H9 (cell line): Measurements from ENCODE around the gene TEX19. TPM values are rescaled to one million over a fixed set of nuclear protein-coding genes. Genes with fewer than 3 reads are reported as not detected.

Source experiments
- DNase-seq: peaks from one replicate; pipeline ENCODE4 v3.0.0-alpha.2; 2017
- H2AFZ ChIP-seq: one replicate; pipeline ENCODE4 v1.6.1; 2013; ENCODE audit warnings: mild to moderate bottlenecking, low read length, control low read depth, moderate library complexity
- H2AK5ac ChIP-seq: 2 replicates; pipeline ENCODE4 v1.6.1; 2013; ENCODE audit warnings: low read length, control low read depth, mixed read lengths; ENCODE audit not compliant: insufficient read length
- H2BK120ac ChIP-seq: one replicate; pipeline ENCODE4 v1.6.1; 2013; ENCODE audit warnings: low read depth, mild to moderate bottlenecking, low read length, control low read depth, inconsistent platforms; ENCODE audit not compliant: poor library complexity, severe bottlenecking
- H2BK12ac ChIP-seq: 2 replicates; pipeline ENCODE4 v1.6.1; 2013; ENCODE audit warnings: low read length, control low read depth, mixed read lengths, low read depth; ENCODE audit not compliant: insufficient read length
- H2BK15ac ChIP-seq: 2 replicates; pipeline ENCODE4 v1.6.1; 2013; ENCODE audit warnings: low read depth, low read length, control low read depth
- H2BK20ac ChIP-seq: one replicate; pipeline ENCODE4 v1.6.1; 2013; ENCODE audit warnings: low read depth, mild to moderate bottlenecking, low read length, control low read depth, inconsistent platforms; ENCODE audit not compliant: poor library complexity, severe bottlenecking
- H2BK5ac ChIP-seq: 2 replicates; pipeline ENCODE4 v1.6.1; 2013; ENCODE audit warnings: low read length, control low read depth, mixed read lengths; ENCODE audit not compliant: insufficient read length
- H3K14ac ChIP-seq: 2 replicates; pipeline ENCODE4 v1.6.1; 2013; ENCODE audit warnings: low read length, control low read depth; ENCODE audit not compliant: insufficient read depth
- H3K18ac ChIP-seq: 2 replicates; pipeline ENCODE4 v1.6.1; 2013; ENCODE audit warnings: low read depth, mild to moderate bottlenecking, mixed read lengths, low read length, control low read depth; ENCODE audit not compliant: insufficient read length
- H3K23ac ChIP-seq: 2 replicates; pipeline ENCODE4 v1.6.1; 2013; ENCODE audit warnings: low read length, control low read depth, mixed read lengths, low read depth; ENCODE audit not compliant: insufficient read length
- H3K23me2 ChIP-seq: 2 replicates; pipeline ENCODE4 v1.6.1; 2013; ENCODE audit warnings: low read depth, mild to moderate bottlenecking, mixed read lengths, low read length, control low read depth; ENCODE audit not compliant: insufficient read length, poor library complexity, severe bottlenecking
- H3K27ac ChIP-seq: 2 replicates; pipeline ENCODE4 v1.5.1; 2013; ENCODE audit warnings: low read length, control low read depth, mixed read lengths, low read depth; ENCODE audit not compliant: insufficient read length
- H3K27me3 ChIP-seq: 2 replicates; pipeline ENCODE4 v1.6.1; 2013; ENCODE audit warnings: low read length, control low read depth, inconsistent platforms; ENCODE audit not compliant: insufficient read depth
- H3K4ac ChIP-seq: 2 replicates; pipeline ENCODE4 v1.6.1; 2013; ENCODE audit warnings: low read depth, mild to moderate bottlenecking, control low read depth, inconsistent platforms, low read length, moderate library complexity
- H3K4me1 ChIP-seq: 2 replicates; pipeline ENCODE4 v1.6.1; 2013; ENCODE audit warnings: low read length, control low read depth, inconsistent platforms; ENCODE audit not compliant: insufficient read depth
- H3K4me2 ChIP-seq: 2 replicates; pipeline ENCODE4 v1.6.1; 2013; ENCODE audit warnings: low read length, control low read depth, mixed read lengths; ENCODE audit not compliant: insufficient read length, insufficient read depth
- H3K56ac ChIP-seq: 2 replicates; pipeline ENCODE4 v1.6.1; 2013; ENCODE audit warnings: low read depth, mild to moderate bottlenecking, mixed read lengths, low read length, control low read depth; ENCODE audit not compliant: insufficient read length
- H3K79me1 ChIP-seq: 2 replicates; pipeline ENCODE4 v1.6.1; 2013; ENCODE audit warnings: low read depth, mild to moderate bottlenecking, moderate library complexity, low read length, control low read depth, inconsistent platforms; ENCODE audit not compliant: insufficient read depth, poor library complexity, severe bottlenecking
- H3K79me2 ChIP-seq: 2 replicates; pipeline ENCODE4 v1.6.1; 2013; ENCODE audit warnings: low read length, control low read depth, inconsistent platforms; ENCODE audit not compliant: insufficient read depth
- H3K9ac ChIP-seq: 2 replicates; pipeline ENCODE4 v1.6.1; 2013; ENCODE audit warnings: low read length, control low read depth, mixed read lengths; ENCODE audit not compliant: insufficient read length; ENCODE audit errors: extremely low read depth
- H3K9me3 ChIP-seq: one replicate; pipeline ENCODE4 v1.6.1; 2013; ENCODE audit warnings: low read depth, low read length, inconsistent platforms; ENCODE audit not compliant: control insufficient read depth
- H3T11ph ChIP-seq: one replicate; pipeline ENCODE4 v1.6.1; 2013; ENCODE audit warnings: mild to moderate bottlenecking, low read length, control low read depth, inconsistent platforms
- H4K20me1 ChIP-seq: one replicate; pipeline ENCODE4 v1.6.1; 2013; ENCODE audit not compliant: control insufficient read depth, insufficient read length, insufficient read depth
- H4K5ac ChIP-seq: 2 replicates; pipeline ENCODE4 v1.6.1; 2013; ENCODE audit warnings: low read depth, mild to moderate bottlenecking, mixed read lengths, low read length, control low read depth; ENCODE audit not compliant: insufficient read length
- H4K8ac ChIP-seq: replicated peaks from 2 replicates; pipeline ENCODE4 v1.6.1; 2013; ENCODE audit warnings: low read length, control low read depth, mixed read lengths, low read depth; ENCODE audit not compliant: insufficient read length
- H4K91ac ChIP-seq: 2 replicates; pipeline ENCODE4 v1.6.1; 2013; ENCODE audit warnings: low read depth, mild to moderate bottlenecking, moderate library complexity, mixed read lengths, low read length, control low read depth; ENCODE audit not compliant: insufficient read length
- H3K27ac Mint-ChIP-seq, 3 experiments: 2 replicates in 2 of 3; 3 replicates in 1 of 3; pipeline ENCODE4 v1.8.0; 2020 to 2021; ENCODE audit warnings: mixed read lengths in 3 of 3, mild to moderate bottlenecking in 1 of 3, moderate library complexity in 1 of 3
- H3K27me3 Mint-ChIP-seq: 2 replicates; pipeline ENCODE4 v1.8.0; 2021; ENCODE audit warnings: low read depth, mild to moderate bottlenecking, moderate library complexity, mixed read lengths
- H3K36me3 Mint-ChIP-seq, 3 experiments: 2 replicates in 2 of 3; 3 replicates in 1 of 3; pipeline ENCODE4 v1.8.0; 2020 to 2021; ENCODE audit warnings: low read depth in 3 of 3, mixed read lengths in 3 of 3; ENCODE audit not compliant: insufficient read depth in 1 of 3
- H3K4me1 Mint-ChIP-seq, 2 experiments: 2 replicates each; pipeline ENCODE4 v1.8.0; 2020; ENCODE audit warnings: mixed read lengths in 2 of 2
- H3K4me3 Mint-ChIP-seq, 2 experiments: 2 replicates in 1 of 2; 3 replicates in 1 of 2; pipeline ENCODE4 v1.8.0; 2020 to 2021; ENCODE audit warnings: mild to moderate bottlenecking in 2 of 2, mixed read lengths in 2 of 2, moderate library complexity in 1 of 2
- H3K9me3 Mint-ChIP-seq, 2 experiments: 2 replicates in 1 of 2; 3 replicates in 1 of 2; pipeline ENCODE4 v1.8.0; 2020; ENCODE audit warnings: mild to moderate bottlenecking in 2 of 2, mixed read lengths in 2 of 2, moderate library complexity in 1 of 2
- CTCF ChIP-seq: fragments of 200-600 bp; sonication (generic); conservative IDR thresholded peaks from 3 replicates; pipeline ENCODE4 v1.8.0; 2021; ENCODE audit warnings: antibody characterized with exemption, mild to moderate bottlenecking
- WGBS: extraction: QIAGEN DNeasy Blood & Tissue Kit; methylation state at CpG from one replicate; pipeline ENCODE4 v1.1.7; 2013; ENCODE audit warnings: missing lambda C conversion rate, low lambda C conversion rate, mixed read lengths; ENCODE audit not compliant: insufficient read length; ENCODE audit errors: extremely low coverage; 5-methylcytosine and 5-hydroxymethylcytosine counted together
- total RNA-seq: library from RNA; stranded (reverse); gene quantifications from 2 replicates; pipeline ENCODE4 v1.2.1, GENCODE V29; 2021

The TEX19 gene
- total RNA-seq, 1 experiment from 2014 or later: 1.4 TPM

GRCh38 chr17:82327289-82327688 is 31.8 kb upstream of the TEX19 start:
- H2AK5ac ChIP-seq: no peak overlapping the region
- H3K27ac ChIP-seq: no peak overlapping the region
- no peak overlapping the region for H2BK5ac ChIP-seq
- H3K14ac ChIP-seq: no peak overlapping the region; the same call in 1 of the 2 replicates
- no peak overlapping the region for H2AFZ ChIP-seq
- WGBS: no CpG with 5 or more reads among the region's 15 CpGs
- H3K79me1 ChIP-seq: no peaks in the 10 kb centered on the region
- H3K36me3 Mint-ChIP-seq: no peaks in the 10 kb centered on the region; a peak in 1 of 7 replicates
- no peaks in the 10 kb centered on the region for H3K9me3 Mint-ChIP-seq
- H3K4me3 Mint-ChIP-seq: 0 out of 5 replicates have a peak overlapping the region, but pooled peaks of 1 of the 2 experiments have one; percentile 35
- no peaks in the 10 kb centered on the region for H3K9me3 ChIP-seq
- H3K27me3 ChIP-seq: no peaks in the 10 kb centered on the region; the same call in 1 of the 2 replicates
- no peak overlapping the region for H3K9ac ChIP-seq
- no peak overlapping the region for H2BK20ac ChIP-seq
- no peak for DNase-seq
- no peak overlapping the region for H2BK12ac ChIP-seq
- no peak overlapping the region for H3K18ac ChIP-seq
- H3K27ac Mint-ChIP-seq: no peak overlapping the region
- no peak overlapping the region for H4K8ac ChIP-seq
- H3K23me2 ChIP-seq: no peaks in the 10 kb centered on the region
- H3K79me2 ChIP-seq: no peaks in the 10 kb centered on the region
- no peak overlapping the region for H3K56ac ChIP-seq
- peaks cover 46% of the 10 kb centered on the region for H3K27me3 Mint-ChIP-seq
- no peak overlapping the region for H4K5ac ChIP-seq
- no peak overlapping the region for H3K4ac ChIP-seq
- H3T11ph ChIP-seq: no peak overlapping the region
- H2BK120ac ChIP-seq: no peak overlapping the region
- H4K91ac ChIP-seq: no peak overlapping the region
- TF ChIP-seq CTCF: no peak
- no peaks in the 10 kb centered on the region for H4K20me1 ChIP-seq
- H3K23ac ChIP-seq: no peak overlapping the region
- H2BK15ac ChIP-seq: no peak overlapping the region
- H3K4me2 ChIP-seq: no peak overlapping the region
- peaks cover 5% of the 10 kb centered on the region; the same call in 1 of the 2 replicates for H3K4me1 ChIP-seq
- H3K4me1 Mint-ChIP-seq: peaks cover 16 to 30% of the 10 kb centered on the region in 2 experiments
